Ishikawa (cell line): Measurements from ENCODE around the gene GALNT2.

ENCODE experiments used
- EP300 ChIP-seq: IDR thresholded peaks from 2 replicates; pipeline ENCODE4 v1.6.1; 2012; ENCODE audit warnings: borderline replicate concordance
- RAD21 ChIP-seq: IDR thresholded peaks from 2 replicates; pipeline ENCODE4 v1.6.1; 2012; ENCODE audit warnings: low read depth
- REST ChIP-seq: IDR thresholded peaks from 2 replicates; pipeline ENCODE4 v1.6.1; 2012; ENCODE audit warnings: low read depth, mild to moderate bottlenecking
- TAF1 ChIP-seq: IDR thresholded peaks from 2 replicates; pipeline ENCODE4 v1.6.1; 2012; ENCODE audit warnings: low read depth, mild to moderate bottlenecking
- TEAD4 ChIP-seq: IDR thresholded peaks from 2 replicates; pipeline ENCODE4 v1.6.1; 2012
- TF ChIP-seq, protein P1 (sequence below): IDR thresholded peaks from 2 replicates; pipeline ENCODE4 v1.6.1; 2012
- TF ChIP-seq, protein P2 (sequence below): IDR thresholded peaks from 2 replicates; pipeline ENCODE4 v1.6.1; 2012

DNA sequence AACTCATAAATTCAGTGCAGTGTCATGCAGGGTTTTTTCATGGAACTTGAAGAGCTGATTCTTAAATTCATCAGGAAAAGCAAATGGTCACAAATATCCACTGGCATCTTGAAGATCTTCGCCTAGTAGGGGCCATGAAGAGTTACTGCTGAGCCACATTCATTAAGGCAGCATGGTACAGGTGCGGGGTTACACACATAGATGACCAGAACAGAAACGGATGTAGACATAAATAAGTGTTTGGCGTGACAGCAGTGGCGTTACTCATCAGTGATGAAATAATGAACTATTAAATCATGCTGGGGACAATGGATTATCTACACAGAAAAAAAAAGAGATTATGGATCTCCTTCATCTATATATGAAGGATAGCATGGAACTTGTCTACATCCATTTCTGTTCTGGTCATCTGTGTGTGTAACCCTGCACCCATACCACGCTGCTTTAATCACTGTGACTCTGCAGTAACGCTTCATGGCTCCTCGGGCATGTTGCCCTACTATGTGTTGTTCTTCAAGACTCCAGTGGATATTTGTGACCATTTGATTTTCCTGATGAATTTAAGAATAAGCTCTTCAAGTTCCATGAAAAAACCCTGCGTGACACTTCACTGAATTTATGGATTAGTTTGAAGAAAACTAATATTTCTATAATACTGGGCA is 161.3 kb downstream of the GALNT2 start:
- TF ChIP-seq REST (no peak), TEAD4 (no peak), TAF1 (no peak), RAD21 (no peak), EP300 (no peak)
- TF ChIP-seq, protein P1, sequence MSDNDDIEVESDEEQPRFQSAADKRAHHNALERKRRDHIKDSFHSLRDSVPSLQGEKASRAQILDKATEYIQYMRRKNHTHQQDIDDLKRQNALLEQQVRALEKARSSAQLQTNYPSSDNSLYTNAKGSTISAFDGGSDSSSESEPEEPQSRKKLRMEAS: no peak
- TF ChIP-seq, protein P2, sequence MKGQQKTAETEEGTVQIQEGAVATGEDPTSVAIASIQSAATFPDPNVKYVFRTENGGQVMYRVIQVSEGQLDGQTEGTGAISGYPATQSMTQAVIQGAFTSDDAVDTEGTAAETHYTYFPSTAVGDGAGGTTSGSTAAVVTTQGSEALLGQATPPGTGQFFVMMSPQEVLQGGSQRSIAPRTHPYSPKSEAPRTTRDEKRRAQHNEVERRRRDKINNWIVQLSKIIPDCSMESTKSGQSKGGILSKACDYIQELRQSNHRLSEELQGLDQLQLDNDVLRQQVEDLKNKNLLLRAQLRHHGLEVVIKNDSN: no peak
